Heart left ventricle (tissue), 16 donors: ENCODE results near the gene PLXNA3. TPM values are rescaled to one million over a fixed set of nuclear protein-coding genes. Genes with fewer than 3 reads are reported as not detected.

Source experiments
- ATAC-seq, 4 donors: fragments of 200-7000 bp; cut with Tn5 transposase; one replicate each; pipeline ENCODE4 v1.9.1; 2020 to 2022; ENCODE audit warnings: moderate library complexity in 4 of 4, mild to moderate bottlenecking in 3 of 4, moderate number of reproducible peaks in 1 of 4
- DNase-seq, 5 donors: peaks; one replicate each; pipeline ENCODE4 v3.0.0-alpha.2; 2020
- H3K27ac ChIP-seq, 12 donors: fragments of 200-600 bp; sonication (generic) in 4 of 12; one replicate each; pipeline versions ENCODE4 v1.5.0 to v1.8.0; 2016 to 2022; ENCODE audit warnings: mild to moderate bottlenecking in 2 of 12
- H3K27me3 ChIP-seq, 9 donors: fragments of 200-600 bp; sonication (generic) in 2 of 9; one replicate each; pipeline versions ENCODE4 v1.5.1 to v1.8.0; 2016 to 2022; ENCODE audit warnings: mild to moderate bottlenecking in 3 of 9
- H3K36me3 ChIP-seq, 9 donors: fragments of 200-600 bp; sonication (generic) in 2 of 9; one replicate each; pipeline versions ENCODE4 v1.5.0 to v1.8.0; 2018 to 2022; ENCODE audit warnings: mild to moderate bottlenecking in 2 of 9
- H3K4me1 ChIP-seq, 12 donors: fragments of 200-600 bp; sonication (generic) in 4 of 12; one replicate each; pipeline versions ENCODE4 v1.5.0 to v1.8.0; 2016 to 2022; ENCODE audit warnings: mild to moderate bottlenecking in 3 of 12
- H3K4me3 ChIP-seq, 12 donors: fragments of 200-600 bp; sonication (generic) in 4 of 12; one replicate each; pipeline versions ENCODE4 v1.5.0 to v1.8.0; 2017 to 2022; ENCODE audit warnings: mild to moderate bottlenecking in 9 of 12, moderate library complexity in 4 of 12
- H3K9me3 ChIP-seq, 12 donors: fragments of 200-600 bp; sonication (generic) in 4 of 12; one replicate each; pipeline versions ENCODE4 v1.5.0 to v1.8.0; 2016 to 2022; ENCODE audit warnings: mild to moderate bottlenecking in 1 of 12
- POLR2A ChIP-seq, 2 donors: fragments of 450-650 bp; IDR thresholded peaks; one replicate each; pipeline ENCODE4 v1.6.1; 2017; ENCODE audit warnings: antibody characterized with exemption in 2 of 2, mild to moderate bottlenecking in 2 of 2, moderate library complexity in 2 of 2
- WGBS, 4 donors: extraction: QIAGEN DNeasy Blood & Tissue Kit in 2 of 4; methylation state at CpG; one replicate each; pipeline versions ENCODE4 v1.1.5 to v1.1.7; 2013 to 2018; 5-methylcytosine and 5-hydroxymethylcytosine counted together
- intact Hi-C, 10 donors: fragments of 100-400 bp; cut with DNase I; formaldehyde crosslinking; loops; one replicate each; pipeline versions ENCODE4 v1.11.1 to v1.14.2; 2022
- polyA plus RNA-seq, 2 donors: library from polyadenylated mRNA; stranded (reverse); fragments of 200-250 nt; gene quantifications; one replicate each; pipeline ENCODE4 v1.2.3, GENCODE V29; 2013
- total RNA-seq, 9 donors: library from RNA; depleted of rRNA in 2 of 9; stranded (reverse); fragments of >200 nt in 2 of 9; fragmentation: NEBNext Ultra II Directional in 3 of 9; extraction: Animal tissue kit (Norgen Biotek cat#: 25700) in 3 of 9; gene quantifications; one replicate each; pipeline versions ENCODE4 v1.1.0 to v1.2.4, GENCODE V29; 2016 to 2023
- TF ChIP-seq, protein P1 (sequence below), 12 donors: fragments of 200-600 bp; sonication (generic) in 4 of 12; IDR thresholded peaks; one replicate each; pipeline versions ENCODE4 v1.5.0 to v1.8.0; 2018 to 2022; ENCODE audit warnings: antibody characterized with exemption in 12 of 12, mild to moderate bottlenecking in 5 of 12
- donor health status: ischemic (EF 13 %, LVEDD 7.1; RV severe dilation, severe dysfunction).
- donor health status: healthy with polysubstance abuse.
- donor health status: DM: no; HTN: yes; CAD: no.
- donor health status: DM: no; HTN: no; CAD: no.
- donor health status: ischemic (EF 25% LVEDD 6.9; RV normal size, moderate dysfunction).
- donor health status: ischemic (EF 25% LVEDD 5.7; RV mildly dilated, moderate dysfunction).
- donor health status: healthy.
- donor health status: DM: yes; HTN: yes; CAD: no.
- donor health status: ischemic (EF 35%, LVEDD 5.7; RV mildly dilated, moderate dysfunction).
- donor health status: nonischemic (EF 11% LVEDD 7.7; RV severe dilation, severe dysfunction).
- donor health status: DM: yes; HTN: yes; CAD: no.
- donor health status: PGD.
- donor health status: ischemic (EF 29% LVEDD 5.4; RV normal size, mild dysfunction).
- donor health status: nonischemic (EF 23%, LVEDD 6.1; RV moderate dilation, normal function).

The PLXNA3 gene
- total and polyA plus RNA-seq, 11 donors, result 4.7 to 46.6 (median 12.6) TPM

DNA sequence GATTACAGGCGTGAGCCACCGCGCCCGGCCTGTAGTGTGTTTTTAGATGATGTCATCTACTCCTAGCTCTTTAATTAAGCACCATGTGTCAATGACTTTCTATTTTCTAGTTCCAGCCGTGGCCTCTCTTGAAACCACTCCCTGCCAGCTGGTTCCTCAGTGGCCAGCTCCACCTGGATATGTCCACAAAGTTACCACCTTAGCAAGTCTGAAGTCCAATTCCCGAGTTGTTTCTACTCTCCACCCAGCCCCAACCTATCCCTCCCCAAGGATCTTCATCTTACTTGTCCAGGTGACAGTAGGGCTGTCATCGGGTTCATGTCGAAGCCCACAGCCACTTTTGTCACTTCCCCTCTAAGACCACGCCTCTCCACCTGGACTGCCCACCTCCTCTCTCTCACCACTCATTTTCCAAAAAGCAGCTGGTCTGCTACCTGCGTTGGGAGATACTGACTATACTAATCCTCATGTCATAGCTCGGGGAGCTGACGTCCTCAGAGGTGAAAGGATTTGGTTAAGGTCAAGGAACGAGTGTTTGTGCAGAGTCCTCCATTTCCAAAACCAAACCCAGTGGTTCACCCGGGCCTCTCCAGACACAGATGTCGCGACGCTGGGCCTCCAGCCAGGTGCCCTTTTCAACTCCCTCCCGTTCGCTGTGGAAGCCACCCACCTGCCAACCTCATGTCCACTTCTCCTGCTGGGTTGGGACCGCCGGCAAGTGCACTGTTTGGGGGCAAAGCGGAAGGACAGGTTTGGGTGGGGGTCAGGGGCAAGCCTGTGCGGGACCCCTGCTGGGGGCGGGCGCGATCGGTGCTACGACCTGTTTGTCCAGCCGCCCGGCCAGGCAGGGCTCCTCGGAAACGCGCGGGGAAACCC lies 57.2 kb downstream of the PLXNA3 start:
- intact Hi-C loops, result loop anchor here in 2 of 10 donors (5.0 kb wide), 3 partner anchors 38 to 118 kb away; partner anchors contain the start of genes GDI1 (in 1 of the 2), LAGE3 (in 1 of the 2) and RPL10 (in 1 of the 2)
- 16 to 60% (median 32%) methylated on average over 23 to 34 of the region's 34 CpGs for WGBS, 4 donors
- peak overlapping the region; percentile 59 to 97 (median 76) for H3K4me3 ChIP-seq
- H3K9me3 ChIP-seq, result no peaks in the 10 kb centered on the region
- H3K27ac ChIP-seq, result peak overlapping the region; percentile 87 to 98 (median 93)
- DNase-seq, result peak; percentile 27 to 61 (median 48)
- H3K36me3 ChIP-seq, result peaks cover 0 to 8% (median 0%) of the 10 kb centered on the region in 9 donors
- no peak for TF ChIP-seq POLR2A (IDR thresholded peaks at IDR 0.05)
- TF ChIP-seq, protein P1, sequence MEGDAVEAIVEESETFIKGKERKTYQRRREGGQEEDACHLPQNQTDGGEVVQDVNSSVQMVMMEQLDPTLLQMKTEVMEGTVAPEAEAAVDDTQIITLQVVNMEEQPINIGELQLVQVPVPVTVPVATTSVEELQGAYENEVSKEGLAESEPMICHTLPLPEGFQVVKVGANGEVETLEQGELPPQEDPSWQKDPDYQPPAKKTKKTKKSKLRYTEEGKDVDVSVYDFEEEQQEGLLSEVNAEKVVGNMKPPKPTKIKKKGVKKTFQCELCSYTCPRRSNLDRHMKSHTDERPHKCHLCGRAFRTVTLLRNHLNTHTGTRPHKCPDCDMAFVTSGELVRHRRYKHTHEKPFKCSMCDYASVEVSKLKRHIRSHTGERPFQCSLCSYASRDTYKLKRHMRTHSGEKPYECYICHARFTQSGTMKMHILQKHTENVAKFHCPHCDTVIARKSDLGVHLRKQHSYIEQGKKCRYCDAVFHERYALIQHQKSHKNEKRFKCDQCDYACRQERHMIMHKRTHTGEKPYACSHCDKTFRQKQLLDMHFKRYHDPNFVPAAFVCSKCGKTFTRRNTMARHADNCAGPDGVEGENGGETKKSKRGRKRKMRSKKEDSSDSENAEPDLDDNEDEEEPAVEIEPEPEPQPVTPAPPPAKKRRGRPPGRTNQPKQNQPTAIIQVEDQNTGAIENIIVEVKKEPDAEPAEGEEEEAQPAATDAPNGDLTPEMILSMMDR (IDR thresholded peaks at IDR 0.05), result no peak
- H3K27me3 ChIP-seq, result peaks cover 0 to 5% (median 0%) of the 10 kb centered on the region in 9 donors
- H3K4me1 ChIP-seq, result peaks cover 0 to 28% (median 10%) of the 10 kb centered on the region in 12 donors
- ATAC-seq, result peak in 2 of 4 donors; percentile 1 to 8

DNA sequence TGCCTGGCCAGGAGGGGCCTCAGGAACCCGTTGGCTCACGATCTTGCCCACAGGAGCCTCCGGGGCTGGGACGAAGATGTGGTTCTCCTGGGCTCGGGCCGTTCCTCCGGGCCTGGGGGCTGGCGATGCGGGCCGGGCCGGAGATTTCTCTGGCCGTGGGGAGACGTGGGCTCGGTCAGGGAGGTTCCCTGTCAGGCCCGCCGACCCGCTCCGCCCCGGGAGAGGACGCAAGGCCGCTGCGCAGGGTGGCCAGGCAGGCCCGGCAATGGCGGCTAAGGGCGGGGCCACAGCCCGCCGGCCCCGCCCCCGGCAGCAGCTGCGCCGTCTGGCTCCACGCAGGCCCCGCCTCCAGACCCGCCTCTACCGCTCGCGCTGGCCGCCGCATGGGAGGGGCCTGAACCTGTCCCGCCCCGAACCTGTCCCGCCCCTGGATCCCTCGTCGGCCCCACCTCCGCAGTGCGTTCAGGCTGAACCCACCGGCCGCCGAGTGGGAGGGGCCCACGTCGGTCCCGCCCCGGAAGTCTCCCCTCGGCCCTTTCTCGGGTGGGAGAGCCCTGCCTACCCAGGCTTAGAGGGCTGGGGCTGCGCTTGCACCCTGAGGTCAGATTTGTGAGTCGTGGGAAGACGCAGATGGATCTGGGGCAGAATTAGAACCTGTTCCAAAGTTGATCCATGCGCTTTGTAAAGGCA lies 58.0 kb downstream of the PLXNA3 start, which contains the start of gene FAM3A:
Gene FAM3A (minus strand): TSS at position 267 of the 690 bp plus-strand sequence. CDS start 460 bp downstream, outside the sequence.
- WGBS, 4 donors, result 0 to 51% (median 17%) methylated on average over 18 to 59 of the region's 59 CpGs
- no peaks in the 10 kb centered on the region for H3K9me3 ChIP-seq
- ATAC-seq, result peak; percentile 94 to 97 (median 97)
- DNase-seq, result peak; percentile 94 to 97 (median 95)
- peak; percentile 82 to 94 for TF ChIP-seq POLR2A (IDR thresholded peaks at IDR 0.05)
- TF ChIP-seq, protein P1 (IDR thresholded peaks at IDR 0.05), result no peak
- H3K27me3 ChIP-seq, result peaks cover 0 to 5% (median 0%) of the 10 kb centered on the region in 9 donors
- peak within 1 kb of the TSS; percentile 59 to 97 (median 76) for H3K4me3 ChIP-seq
- peaks cover 0 to 28% (median 10%) of the 10 kb centered on the region in 12 donors for H3K4me1 ChIP-seq
- intact Hi-C loops, result loop anchor here in 2 of 10 donors (1.0 to 5.0 kb wide), 5 partner anchors 25 to 119 kb away; partner anchors contain the start of genes SLC10A3 (in 2 of the 2), GDI1 (in 1 of the 2), LAGE3 (in 1 of the 2) and RPL10 (in 1 of the 2)
- H3K27ac ChIP-seq, result peak within 1 kb of the TSS; percentile 89 to 98 (median 93)
- H3K36me3 ChIP-seq, result peaks cover 0 to 1% (median 0%) of the 10 kb centered on the region in 9 donors

DNA sequence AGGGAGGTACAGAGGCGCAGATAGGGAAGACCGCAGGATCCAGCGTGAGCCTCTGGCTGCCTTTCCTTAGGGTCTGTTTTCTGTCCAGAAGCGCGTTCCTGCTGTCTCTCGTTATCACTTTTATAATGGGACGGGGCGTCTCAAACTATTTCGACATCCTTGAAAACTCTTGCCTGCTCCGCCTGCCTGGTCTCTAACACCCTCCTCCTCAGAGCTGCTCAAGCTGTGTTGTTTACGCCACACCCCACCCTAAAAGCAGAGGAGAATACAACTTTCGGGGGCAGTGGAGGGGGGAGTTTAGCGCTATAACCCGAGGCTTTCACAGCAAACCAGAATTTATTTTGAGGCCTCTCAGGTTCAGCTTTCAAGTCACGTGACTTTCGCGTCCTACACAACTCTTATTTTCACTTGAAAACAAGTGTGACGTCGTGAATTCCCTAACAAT lies 58.6 kb downstream of the PLXNA3 start:
- TF ChIP-seq, protein P1 (IDR thresholded peaks at IDR 0.05), result no peak
- no peak for TF ChIP-seq POLR2A (IDR thresholded peaks at IDR 0.05)
- ATAC-seq, result peak; percentile 46 to 68 (median 62)
- no peaks in the 10 kb centered on the region for H3K36me3 ChIP-seq
- 3 to 38% (median 18%) methylated on average over 18 to 19 of the region's 19 CpGs for WGBS, 4 donors
- H3K27me3 ChIP-seq, result peaks cover 0 to 5% (median 0%) of the 10 kb centered on the region in 9 donors
- H3K4me1 ChIP-seq, result peaks cover 0 to 28% (median 9%) of the 10 kb centered on the region in 12 donors
- DNase-seq, result peak in 1 of 5 donors; percentile 57
- H3K9me3 ChIP-seq, result no peaks in the 10 kb centered on the region
- peak overlapping the region; percentile 85 to 98 (median 92) for H3K27ac ChIP-seq
- intact Hi-C loops, result loop anchor here in 2 of 10 donors (1.0 to 5.0 kb wide), 5 partner anchors 26 to 119 kb away; partner anchors contain the start of genes SLC10A3 (in 2 of the 2), GDI1 (in 1 of the 2), LAGE3 (in 1 of the 2) and RPL10 (in 1 of the 2)
- H3K4me3 ChIP-seq, result peak overlapping the region in 10 of 12 donors; percentile 30 to 97 (median 76)
